Tibial nerve (tissue), 4 donors: ENCODE data around the gene ATF7. TPM values are rescaled to one million over a fixed set of nuclear protein-coding genes. Genes with fewer than 3 reads are reported as not detected.
A peak's percentile ranks its signal among the peaks of the same experiment; 100 is the strongest.

Experiments
- DNase-seq, 2 donors: peaks; one replicate each; pipeline ENCODE4 v3.0.0-alpha.2; 2019; ENCODE audit warnings: low spot score in 2 of 2
- H3K27ac ChIP-seq, 4 donors: fragments of 200-600 bp; sonication (generic) in 3 of 4; one replicate each; pipeline ENCODE4 v1.5.1; 2017 to 2019; ENCODE audit warnings: mild to moderate bottlenecking in 1 of 4
- H3K27me3 ChIP-seq, 2 donors: fragments of 200-600 bp; sonication (generic) in 1 of 2; one replicate each; pipeline versions ENCODE4 v1.5.1 to v1.6.0; 2017 to 2019
- H3K36me3 ChIP-seq, 3 donors: fragments of 200-600 bp; sonication (generic); one replicate each; pipeline ENCODE4 v1.5.1; 2018 to 2019
- H3K4me1 ChIP-seq, 4 donors: fragments of 200-600 bp; sonication (generic) in 3 of 4; one replicate each; pipeline ENCODE4 v1.5.1; 2017 to 2019
- H3K4me3 ChIP-seq, 4 donors: fragments of 200-600 bp; sonication (generic) in 3 of 4; one replicate each; pipeline ENCODE4 v1.5.1; 2017 to 2019; ENCODE audit warnings: mild to moderate bottlenecking in 1 of 4, moderate library complexity in 1 of 4
- H3K9me3 ChIP-seq, 4 donors: fragments of 200-600 bp; sonication (generic) in 3 of 4; one replicate each; pipeline ENCODE4 v1.5.1; 2017 to 2019
- EP300 ChIP-seq, 2 donors: sonication (generic); formaldehyde crosslinking; IDR thresholded peaks; one replicate each; pipeline ENCODE4 v1.6.1; 2017; ENCODE audit warnings: antibody characterized with exemption in 2 of 2, mild to moderate bottlenecking in 1 of 2
- POLR2A ChIP-seq, 2 donors: fragments of 450-650 bp; IDR thresholded peaks; one replicate each; pipeline ENCODE4 v1.6.1; 2017; ENCODE audit warnings: antibody characterized with exemption in 2 of 2, mild to moderate bottlenecking in 2 of 2, moderate library complexity in 2 of 2
- WGBS, 2 donors: methylation state at CpG; one replicate each; pipeline ENCODE4 v1.1.5; 2018; 5-methylcytosine and 5-hydroxymethylcytosine counted together
- total RNA-seq, 4 donors: library from RNA; depleted of rRNA; stranded (reverse); fragments of >200 nt; gene quantifications; one replicate each; pipeline ENCODE4 v1.1.0, GENCODE V29; 2016
- TF ChIP-seq, protein P1 (sequence below), 5 experiments: fragments of 200-600 bp in 3 of 5; fragments of 450-650 bp in 2 of 5; sonication (generic) in 3 of 5; IDR thresholded peaks; one replicate each; pipeline ENCODE4 v1.5.1; 2016 to 2019; ENCODE audit warnings: antibody characterized with exemption in 5 of 5, mild to moderate bottlenecking in 3 of 5, moderate library complexity in 2 of 5

ATF7 gene
- total RNA-seq, 4 donors from 2014 or later: 30.1 to 47.9 (median 34.4) TPM

DNA sequence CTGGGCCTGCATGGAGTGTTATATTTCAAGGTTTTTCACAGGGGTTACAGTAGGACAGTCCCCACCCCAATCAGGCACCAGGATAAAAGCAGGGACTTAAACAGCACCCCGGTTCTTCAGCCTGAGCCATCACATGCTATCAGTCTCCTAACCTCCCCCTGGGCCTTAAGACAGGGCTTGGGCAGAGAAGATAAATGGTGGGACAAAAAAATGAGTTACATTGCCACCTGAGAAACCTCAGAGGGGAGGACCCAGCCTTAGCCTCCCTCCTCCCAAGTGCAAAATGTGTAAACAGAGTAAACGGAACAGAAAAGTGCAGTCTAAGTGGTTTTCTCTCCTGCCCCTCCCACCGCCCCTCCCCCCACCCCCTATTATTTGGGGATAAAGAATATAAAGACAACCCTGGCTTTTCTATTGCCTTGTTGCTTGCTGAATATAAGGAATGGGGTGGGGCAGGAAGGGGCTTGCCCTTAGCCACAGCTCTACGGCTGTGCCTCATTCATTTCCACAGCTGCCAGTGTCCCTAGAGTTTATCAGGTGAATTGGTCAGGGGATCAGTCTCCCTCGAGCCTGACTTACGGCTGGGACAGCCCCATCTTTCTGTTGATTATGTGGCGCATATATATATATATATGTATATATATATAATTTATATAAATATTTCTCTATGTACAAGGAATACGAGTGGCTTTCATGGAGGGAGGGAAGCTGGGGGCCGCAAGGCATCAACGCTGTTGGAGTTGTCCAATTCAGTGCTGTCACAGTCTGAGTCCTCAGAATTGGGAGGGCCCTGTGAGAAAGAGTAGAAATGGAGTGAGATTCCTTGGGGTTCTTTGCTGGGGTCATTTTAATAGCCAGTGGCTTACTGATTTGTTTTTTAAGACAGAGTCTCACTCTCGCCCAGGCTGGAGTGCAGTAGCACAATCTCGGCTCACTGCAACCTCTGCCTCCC is 145.4 kb downstream of the ATF7 start:
- TF ChIP-seq EP300 (IDR thresholded peaks at IDR 0.05) (no peak), POLR2A (IDR thresholded peaks at IDR 0.05) (no peak)
- TF ChIP-seq, protein P1, sequence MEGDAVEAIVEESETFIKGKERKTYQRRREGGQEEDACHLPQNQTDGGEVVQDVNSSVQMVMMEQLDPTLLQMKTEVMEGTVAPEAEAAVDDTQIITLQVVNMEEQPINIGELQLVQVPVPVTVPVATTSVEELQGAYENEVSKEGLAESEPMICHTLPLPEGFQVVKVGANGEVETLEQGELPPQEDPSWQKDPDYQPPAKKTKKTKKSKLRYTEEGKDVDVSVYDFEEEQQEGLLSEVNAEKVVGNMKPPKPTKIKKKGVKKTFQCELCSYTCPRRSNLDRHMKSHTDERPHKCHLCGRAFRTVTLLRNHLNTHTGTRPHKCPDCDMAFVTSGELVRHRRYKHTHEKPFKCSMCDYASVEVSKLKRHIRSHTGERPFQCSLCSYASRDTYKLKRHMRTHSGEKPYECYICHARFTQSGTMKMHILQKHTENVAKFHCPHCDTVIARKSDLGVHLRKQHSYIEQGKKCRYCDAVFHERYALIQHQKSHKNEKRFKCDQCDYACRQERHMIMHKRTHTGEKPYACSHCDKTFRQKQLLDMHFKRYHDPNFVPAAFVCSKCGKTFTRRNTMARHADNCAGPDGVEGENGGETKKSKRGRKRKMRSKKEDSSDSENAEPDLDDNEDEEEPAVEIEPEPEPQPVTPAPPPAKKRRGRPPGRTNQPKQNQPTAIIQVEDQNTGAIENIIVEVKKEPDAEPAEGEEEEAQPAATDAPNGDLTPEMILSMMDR (IDR thresholded peaks at IDR 0.05): no peak
- Histone ChIP-seq H3K9me3 (no peaks in the 10 kb centered on the region), H3K4me1 (peaks cover 0 to 69% (median 23%) of the 10 kb centered on the region in 4 donors), H3K27me3 (no peaks in the 10 kb centered on the region), H3K36me3 (peaks cover 0 to 94% (median 27%) of the 10 kb centered on the region in 3 donors), H3K27ac (peak overlapping the region in 2 of 4 donors; percentile 26 to 31), H3K4me3 (no peak overlapping the region)
- no peak for DNase-seq
- WGBS, 2 donors: 50 to 58% methylated on average over 12 of the region's 12 CpGs

DNA sequence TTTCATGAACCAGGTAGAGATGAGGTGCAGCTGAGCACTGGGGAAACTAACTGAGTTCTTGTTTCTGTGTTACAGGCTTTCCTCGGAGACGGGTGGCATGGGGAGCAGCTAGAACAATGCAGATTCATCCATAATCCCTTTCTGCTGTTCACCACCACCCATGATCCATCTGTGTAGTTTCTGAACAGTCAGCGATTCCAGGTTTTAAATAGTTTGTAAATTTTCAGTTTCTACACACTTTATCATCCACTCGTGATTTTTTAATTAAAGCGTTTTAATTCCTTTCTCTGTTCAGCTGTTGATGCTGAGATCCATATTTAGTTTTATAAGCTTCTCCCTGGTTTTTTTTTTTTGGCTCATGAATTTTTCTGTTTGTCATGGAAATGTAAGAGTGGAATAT is 146.9 kb downstream of the ATF7 start:
- TF ChIP-seq EP300 (IDR thresholded peaks at IDR 0.05) (no peak), POLR2A (IDR thresholded peaks at IDR 0.05) (no peak)
- TF ChIP-seq, protein P1 (IDR thresholded peaks at IDR 0.05): no peak
- Histone ChIP-seq H3K27me3 (no peaks in the 10 kb centered on the region), H3K27ac (peak overlapping the region in 1 of 4 donors; percentile 65), H3K4me1 (peaks cover 0 to 84% (median 28%) of the 10 kb centered on the region in 4 donors), H3K9me3 (no peaks in the 10 kb centered on the region), H3K36me3 (peaks cover 0 to 93% (median 33%) of the 10 kb centered on the region in 3 donors), H3K4me3 (no peak overlapping the region)
- DNase-seq: no peak
- 51 to 59% methylated on average over 5 of the region's 5 CpGs for WGBS, 2 donors

- WGBS, 2 donors: 21 to 58% methylated on average over 1 of the region's 1 CpG
- Histone ChIP-seq H3K4me1 (peaks cover 0 to 87% (median 30%) of the 10 kb centered on the region in 4 donors), H3K4me3 (no peak overlapping the region), H3K9me3 (no peaks in the 10 kb centered on the region), H3K36me3 (peaks cover 0 to 93% (median 33%) of the 10 kb centered on the region in 3 donors), H3K27me3 (no peaks in the 10 kb centered on the region), H3K27ac (peak overlapping the region in 2 of 4 donors; percentile 56 to 65)
- no peak for TF ChIP-seq EP300 (IDR thresholded peaks at IDR 0.05)
- TF ChIP-seq, protein P1 (IDR thresholded peaks at IDR 0.05): no peak
- no peak for TF ChIP-seq POLR2A (IDR thresholded peaks at IDR 0.05)
- no peak for DNase-seq
Observed at GRCh38 chr12:53478865-53479264, 147.3 kb downstream of the ATF7 start.

DNA sequence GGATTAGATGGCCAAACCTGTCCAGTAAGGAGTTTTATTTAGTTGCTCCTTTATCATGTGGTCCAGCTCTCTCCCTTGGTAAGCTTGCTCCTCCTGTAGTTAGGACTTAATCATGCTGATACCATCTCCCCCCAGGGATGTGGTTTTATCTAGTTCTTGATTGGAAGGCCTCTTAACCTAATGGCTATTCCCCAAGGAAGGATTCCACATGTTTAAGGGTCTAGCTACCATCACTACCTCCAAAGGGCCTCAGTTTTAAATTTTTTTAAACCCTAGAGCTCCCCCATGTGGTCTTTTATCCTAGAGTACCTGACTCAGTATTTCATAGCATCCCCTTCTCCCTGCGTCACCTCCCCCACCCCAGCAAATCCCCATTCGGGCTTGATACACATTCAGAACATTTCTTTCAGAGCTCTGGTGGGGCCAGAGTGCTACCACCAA is 149.4 kb downstream of the ATF7 start:
- no peak for DNase-seq
- Histone ChIP-seq H3K4me1 (peaks cover 0 to 91% (median 33%) of the 10 kb centered on the region in 4 donors), H3K36me3 (peaks cover 0 to 93% (median 33%) of the 10 kb centered on the region in 3 donors), H3K27ac (peak overlapping the region in 1 of 4 donors; percentile 65), H3K9me3 (no peaks in the 10 kb centered on the region), H3K4me3 (no peak overlapping the region), H3K27me3 (no peaks in the 10 kb centered on the region)
- TF ChIP-seq, protein P1 (IDR thresholded peaks at IDR 0.05): peak in 1 of 5 experiments; percentile 9
- TF ChIP-seq POLR2A (IDR thresholded peaks at IDR 0.05): no peak
- 64 to 69% methylated on average over 2 of the region's 2 CpGs for WGBS, 2 donors

DNA sequence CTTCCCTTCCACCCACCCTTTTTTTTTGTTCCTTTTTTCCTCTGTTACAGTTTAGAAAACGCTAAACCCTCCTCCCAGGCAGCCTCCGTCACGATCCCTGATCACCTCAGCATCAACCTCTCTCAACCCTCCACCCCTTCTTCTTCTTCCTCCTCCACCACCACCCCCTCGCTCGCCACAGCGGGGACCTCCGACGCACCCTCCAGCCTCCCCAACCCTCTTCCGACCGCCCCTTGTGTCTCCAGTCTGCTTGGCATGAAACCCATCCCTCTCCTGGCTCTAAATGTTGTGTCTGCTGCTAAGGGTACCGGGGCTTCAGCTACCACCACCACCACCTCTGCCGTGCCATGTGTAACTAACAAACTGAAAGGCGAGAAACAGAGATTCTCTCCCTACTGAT is 151.4 kb downstream of the ATF7 start:
- Histone ChIP-seq H3K4me1 (peaks cover 0 to 78% (median 21%) of the 10 kb centered on the region in 4 donors), H3K36me3 (peaks cover 3 to 93% (median 38%) of the 10 kb centered on the region in 3 donors), H3K27ac (peak overlapping the region in 1 of 4 donors; percentile 50), H3K9me3 (no peaks in the 10 kb centered on the region), H3K27me3 (no peaks in the 10 kb centered on the region), H3K4me3 (no peak overlapping the region)
- no peak for DNase-seq
- WGBS, 2 donors: 52 to 56% methylated on average over 13 of the region's 13 CpGs
- no peak for TF ChIP-seq POLR2A (IDR thresholded peaks at IDR 0.05)
- TF ChIP-seq, protein P1 (IDR thresholded peaks at IDR 0.05): no peak
- no peak for TF ChIP-seq EP300 (IDR thresholded peaks at IDR 0.05)
